Hepatocyte (in vitro differentiated cells): ENCODE data around the gene CBY1. TPM values are rescaled to one million over a fixed set of nuclear protein-coding genes. Genes with fewer than 3 reads are reported as not detected.

ENCODE experiments used
- DNase-seq: peaks from one replicate; pipeline ENCODE4 v3.0.0-alpha.2; 2016; ENCODE audit warnings: low spot score
- H2AFZ ChIP-seq: fragments of 200-600 bp; sonication (generic); 2 replicates; pipeline ENCODE4 v1.6.0; 2016; ENCODE audit warnings: antibody characterized with exemption, mild to moderate bottlenecking
- H3K27ac ChIP-seq: fragments of 200-600 bp; sonication (generic); 2 replicates; pipeline ENCODE4 v1.5.1; 2016; ENCODE audit warnings: mild to moderate bottlenecking
- H3K27me3 ChIP-seq: fragments of 200-600 bp; sonication (generic); 2 replicates; pipeline ENCODE4 v1.6.1; 2016
- H3K36me3 ChIP-seq: fragments of 200-600 bp; sonication (generic); replicated peaks from 2 replicates; pipeline ENCODE4 v1.5.1; 2016; ENCODE audit warnings: low read depth; ENCODE audit not compliant: insufficient read depth
- H3K4me1 ChIP-seq: fragments of 200-600 bp; sonication (generic); 2 replicates; pipeline ENCODE4 v1.5.1; 2016; ENCODE audit warnings: mild to moderate bottlenecking, moderate library complexity; ENCODE audit not compliant: insufficient read depth
- H3K4me2 ChIP-seq: fragments of 200-600 bp; sonication (generic); 2 replicates; pipeline ENCODE4 v1.6.0; 2016
- H3K4me3 ChIP-seq: fragments of 200-600 bp; sonication (generic); 2 replicates; pipeline ENCODE4 v1.5.1; 2016; ENCODE audit warnings: mild to moderate bottlenecking
- H3K79me2 ChIP-seq: fragments of 200-600 bp; sonication (generic); 2 replicates; pipeline ENCODE4 v1.6.0; 2017; ENCODE audit warnings: mild to moderate bottlenecking
- H3K9me2 ChIP-seq: fragments of 200-600 bp; sonication (generic); replicated peaks from 2 replicates; pipeline ENCODE4 v1.6.0; 2017; ENCODE audit warnings: mild to moderate bottlenecking; ENCODE audit not compliant: insufficient read depth
- H3K9me3 ChIP-seq: fragments of 200-600 bp; sonication (generic); 2 replicates; pipeline ENCODE4 v1.5.1; 2016; ENCODE audit warnings: low read depth, mild to moderate bottlenecking
- H4K20me1 ChIP-seq: fragments of 200-600 bp; sonication (generic); 2 replicates; pipeline ENCODE4 v1.6.0; 2016; ENCODE audit warnings: mild to moderate bottlenecking; ENCODE audit not compliant: insufficient read depth, poor library complexity, severe bottlenecking
- EZH2 ChIP-seq: fragments of 200-600 bp; sonication (generic); IDR thresholded peaks from 2 replicates; pipeline ENCODE4 v1.6.1; 2016; ENCODE audit warnings: antibody characterized with exemption, mild to moderate bottlenecking, borderline replicate concordance
- EZH2phosphoT487 ChIP-seq: fragments of 200-600 bp; sonication (generic); IDR thresholded peaks from one replicate; pipeline ENCODE4 v1.6.1; 2018; ENCODE audit warnings: antibody characterized with exemption, mild to moderate bottlenecking, low read depth, moderate library complexity; ENCODE audit not compliant: unreplicated experiment, severe bottlenecking
- WGBS: methylation state at CpG from one replicate; pipeline ENCODE4 v1.1.6; 2016; ENCODE audit warnings: low lambda C conversion rate; ENCODE audit errors: missing lambda C conversion rate; 5-methylcytosine and 5-hydroxymethylcytosine counted together
- polyA plus RNA-seq: library from polyadenylated mRNA; unstranded; fragments of >200 nt; fragmentation: Nextera tagmentation; extraction: Ambion mirVana; gene quantifications from 2 replicates; pipeline ENCODE4 v1.2.1, GENCODE V29; 2016
- total RNA-seq: library from RNA; depleted of rRNA; stranded (reverse); fragments of >200 nt; gene quantifications from 2 replicates; pipeline ENCODE4 v1.2.3, GENCODE V29; 2014
- TF ChIP-seq, protein P1 (sequence below): fragments of 200-600 bp; sonication (generic); IDR thresholded peaks from 2 replicates; pipeline ENCODE4 v1.5.1; 2016; ENCODE audit warnings: antibody characterized with exemption, mild to moderate bottlenecking; ENCODE audit not compliant: poor library complexity

CBY1 gene
- total and polyA plus RNA-seq, 2 experiments from 2014 or later: 19.7 to 35.8 TPM

- Histone ChIP-seq H3K27me3 (no peaks in the 10 kb centered on the region), H3K36me3 (no peaks in the 10 kb centered on the region), H3K27ac (no peak overlapping the region), H2AFZ (no peak overlapping the region), H3K79me2 (no peaks in the 10 kb centered on the region), H4K20me1 (no peaks in the 10 kb centered on the region), H3K4me2 (no peak overlapping the region), H3K4me1 (no peaks in the 10 kb centered on the region), H3K9me2 (no peaks in the 10 kb centered on the region), H3K9me3 (no peaks in the 10 kb centered on the region), H3K4me3 (no peak overlapping the region)
- TF ChIP-seq EZH2phosphoT487 (no peak), EZH2 (no peak)
- TF ChIP-seq, protein P1, sequence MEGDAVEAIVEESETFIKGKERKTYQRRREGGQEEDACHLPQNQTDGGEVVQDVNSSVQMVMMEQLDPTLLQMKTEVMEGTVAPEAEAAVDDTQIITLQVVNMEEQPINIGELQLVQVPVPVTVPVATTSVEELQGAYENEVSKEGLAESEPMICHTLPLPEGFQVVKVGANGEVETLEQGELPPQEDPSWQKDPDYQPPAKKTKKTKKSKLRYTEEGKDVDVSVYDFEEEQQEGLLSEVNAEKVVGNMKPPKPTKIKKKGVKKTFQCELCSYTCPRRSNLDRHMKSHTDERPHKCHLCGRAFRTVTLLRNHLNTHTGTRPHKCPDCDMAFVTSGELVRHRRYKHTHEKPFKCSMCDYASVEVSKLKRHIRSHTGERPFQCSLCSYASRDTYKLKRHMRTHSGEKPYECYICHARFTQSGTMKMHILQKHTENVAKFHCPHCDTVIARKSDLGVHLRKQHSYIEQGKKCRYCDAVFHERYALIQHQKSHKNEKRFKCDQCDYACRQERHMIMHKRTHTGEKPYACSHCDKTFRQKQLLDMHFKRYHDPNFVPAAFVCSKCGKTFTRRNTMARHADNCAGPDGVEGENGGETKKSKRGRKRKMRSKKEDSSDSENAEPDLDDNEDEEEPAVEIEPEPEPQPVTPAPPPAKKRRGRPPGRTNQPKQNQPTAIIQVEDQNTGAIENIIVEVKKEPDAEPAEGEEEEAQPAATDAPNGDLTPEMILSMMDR: no peak
- DNase-seq: no peak
- WGBS: 90% methylated on average over 9 of the region's 9 CpGs
Measured at GRCh38 chr22:38631724-38632123, 24.7 kb upstream of the CBY1 start.

DNA sequence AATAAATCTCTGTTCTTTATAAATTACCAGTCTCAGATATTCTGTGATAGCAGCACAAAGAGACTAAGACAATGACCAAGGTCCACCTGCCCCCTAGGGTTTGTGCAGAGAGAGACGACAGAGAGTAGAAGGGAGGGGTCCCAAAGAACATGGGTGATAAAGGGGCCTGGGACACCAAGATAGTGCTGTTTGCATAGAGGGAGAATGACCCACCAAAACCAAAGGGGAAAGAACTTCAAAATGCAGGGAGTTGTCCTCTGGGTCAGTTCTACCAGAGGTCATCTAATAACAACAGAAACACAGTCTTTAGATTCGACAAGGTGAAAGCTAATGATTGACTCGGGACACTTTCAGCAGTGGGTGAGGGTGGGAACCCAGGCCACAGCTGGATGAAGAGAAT is 23.9 kb upstream of the CBY1 start:
- Histone ChIP-seq H3K27ac (no peak overlapping the region), H3K4me3 (no peak overlapping the region), H3K79me2 (no peaks in the 10 kb centered on the region), H3K36me3 (no peaks in the 10 kb centered on the region), H2AFZ (no peak overlapping the region), H3K4me2 (no peak overlapping the region), H3K9me2 (no peaks in the 10 kb centered on the region), H3K9me3 (no peaks in the 10 kb centered on the region), H3K27me3 (no peaks in the 10 kb centered on the region), H3K4me1 (no peaks in the 10 kb centered on the region), H4K20me1 (no peaks in the 10 kb centered on the region)
- WGBS: 62% methylated on average over 3 of the region's 3 CpGs
- no peak for DNase-seq
- TF ChIP-seq, protein P1: no peak
- TF ChIP-seq EZH2phosphoT487 (no peak), EZH2 (no peak)

DNA sequence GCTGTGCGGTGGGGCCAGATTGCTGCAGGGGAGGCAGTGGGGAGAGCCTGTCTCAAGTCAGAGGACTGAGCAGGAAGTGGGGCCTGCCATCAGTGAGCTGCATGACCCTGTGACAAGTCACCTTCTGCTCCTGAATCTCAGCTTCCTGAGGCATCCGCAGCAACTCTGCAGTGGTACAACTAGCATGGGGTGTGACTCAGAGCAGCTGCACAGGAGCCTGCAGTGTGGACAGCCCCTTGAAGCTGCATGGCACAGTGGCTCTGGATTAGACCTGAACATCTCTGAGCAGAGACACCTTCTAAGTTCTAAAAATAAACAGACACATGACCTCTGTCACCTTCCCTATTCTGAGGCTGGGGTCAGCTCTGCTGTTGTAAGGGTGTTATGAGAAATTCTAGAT is 18.2 kb upstream of the CBY1 start:
- DNase-seq: no peak
- H3K36me3 ChIP-seq: no peaks in the 10 kb centered on the region
- H3K4me2 ChIP-seq: no peak overlapping the region
- H3K79me2 ChIP-seq: no peaks in the 10 kb centered on the region
- no peaks in the 10 kb centered on the region for H3K9me3 ChIP-seq
- H4K20me1 ChIP-seq: no peaks in the 10 kb centered on the region
- H3K4me1 ChIP-seq: no peaks in the 10 kb centered on the region
- 93% methylated on average over 2 of the region's 2 CpGs for WGBS
- H3K9me2 ChIP-seq: no peaks in the 10 kb centered on the region
- no peak overlapping the region for H3K4me3 ChIP-seq
- no peak for TF ChIP-seq EZH2phosphoT487
- no peak for TF ChIP-seq EZH2
- TF ChIP-seq, protein P1: no peak
- H3K27me3 ChIP-seq: no peaks in the 10 kb centered on the region
- no peak overlapping the region for H3K27ac ChIP-seq
- H2AFZ ChIP-seq: no peak overlapping the region

- Histone ChIP-seq H3K9me2 (no peaks in the 10 kb centered on the region), H4K20me1 (no peaks in the 10 kb centered on the region), H3K4me2 (no peak overlapping the region), H2AFZ (no peak overlapping the region), H3K9me3 (no peaks in the 10 kb centered on the region), H3K27ac (no peak overlapping the region), H3K4me1 (no peaks in the 10 kb centered on the region), H3K27me3 (no peaks in the 10 kb centered on the region), H3K36me3 (no peaks in the 10 kb centered on the region), H3K4me3 (no peak overlapping the region), H3K79me2 (no peaks in the 10 kb centered on the region)
- TF ChIP-seq EZH2phosphoT487 (no peak), EZH2 (no peak)
- TF ChIP-seq, protein P1: no peak
- WGBS: 41% methylated on average over 3 of the region's 3 CpGs
- no peak for DNase-seq
Measured at GRCh38 chr22:38638728-38639127, 17.7 kb upstream of the CBY1 start.
